GM15510 (cell line): Measurements from ENCODE around the gene PHACTR3.

ENCODE experiments used
- POLR2A ChIP-seq: IDR thresholded peaks from 3 replicates; pipeline ENCODE4 v1.6.1; 2011; ENCODE audit warnings: borderline replicate concordance; ENCODE audit not compliant: insufficient read length; ENCODE audit errors: extremely low read depth

PHACTR3 gene

DNA sequence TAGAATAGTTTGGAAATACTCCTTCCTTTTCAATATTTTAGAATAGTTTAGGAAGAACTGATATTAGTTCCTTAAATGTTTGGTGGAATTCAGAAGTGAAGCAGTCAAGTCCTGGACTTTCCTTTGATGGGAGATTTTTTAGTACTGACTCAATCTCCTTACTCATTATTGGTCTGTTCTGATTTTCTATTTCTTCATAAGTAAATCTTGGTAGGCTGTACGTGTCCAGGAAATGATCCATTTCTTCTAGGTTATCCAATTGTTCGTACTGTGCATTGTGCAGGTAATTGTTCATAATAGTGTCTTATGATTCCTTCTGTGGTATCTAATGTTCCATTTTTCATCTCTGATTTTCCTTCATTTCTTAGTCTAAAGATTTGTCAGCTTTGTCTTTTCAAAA lies 190.2 kb downstream of the PHACTR3 start:
- TF ChIP-seq POLR2A, result no peak

DNA sequence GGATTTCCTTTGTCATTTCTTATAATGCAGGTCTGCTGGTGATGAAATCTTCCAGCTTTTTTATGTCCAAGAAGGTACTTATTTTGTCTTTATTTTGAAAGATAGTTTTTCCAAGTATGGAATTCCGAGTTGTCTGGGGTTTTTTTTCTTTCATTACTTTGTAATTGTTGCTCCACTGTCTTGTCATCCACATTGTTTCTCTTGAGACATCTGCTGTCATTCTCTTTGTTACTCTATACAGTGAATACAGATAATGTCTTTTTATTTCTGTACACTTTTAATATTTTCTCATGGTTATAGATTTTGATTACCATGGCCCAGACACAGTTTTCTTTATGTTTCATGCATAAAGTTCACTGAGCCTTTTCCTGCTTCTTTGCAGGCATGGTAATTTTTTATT lies 196.0 kb downstream of the PHACTR3 start:
- no peak for TF ChIP-seq POLR2A

DNA sequence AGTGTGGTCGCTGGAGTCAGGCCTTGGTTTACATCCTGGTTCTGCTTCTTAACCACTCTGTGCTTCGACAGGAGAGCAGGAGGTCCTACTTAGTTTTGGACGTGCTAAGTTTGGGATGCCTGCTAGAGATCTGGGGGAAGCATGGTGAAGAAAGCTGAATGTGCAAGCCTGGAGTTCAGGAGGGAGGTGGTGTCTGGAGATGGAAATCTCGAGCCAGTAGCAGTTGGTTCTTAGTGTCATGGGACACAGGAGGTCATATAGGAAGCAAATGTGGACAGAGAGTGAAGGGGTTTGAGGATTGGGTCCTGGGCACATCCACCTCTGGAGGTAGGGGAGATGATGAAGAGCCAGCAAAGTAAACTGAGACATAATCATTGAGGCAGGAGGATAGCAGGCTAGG lies 197.7 kb downstream of the PHACTR3 start:
- TF ChIP-seq POLR2A, result no peak

DNA sequence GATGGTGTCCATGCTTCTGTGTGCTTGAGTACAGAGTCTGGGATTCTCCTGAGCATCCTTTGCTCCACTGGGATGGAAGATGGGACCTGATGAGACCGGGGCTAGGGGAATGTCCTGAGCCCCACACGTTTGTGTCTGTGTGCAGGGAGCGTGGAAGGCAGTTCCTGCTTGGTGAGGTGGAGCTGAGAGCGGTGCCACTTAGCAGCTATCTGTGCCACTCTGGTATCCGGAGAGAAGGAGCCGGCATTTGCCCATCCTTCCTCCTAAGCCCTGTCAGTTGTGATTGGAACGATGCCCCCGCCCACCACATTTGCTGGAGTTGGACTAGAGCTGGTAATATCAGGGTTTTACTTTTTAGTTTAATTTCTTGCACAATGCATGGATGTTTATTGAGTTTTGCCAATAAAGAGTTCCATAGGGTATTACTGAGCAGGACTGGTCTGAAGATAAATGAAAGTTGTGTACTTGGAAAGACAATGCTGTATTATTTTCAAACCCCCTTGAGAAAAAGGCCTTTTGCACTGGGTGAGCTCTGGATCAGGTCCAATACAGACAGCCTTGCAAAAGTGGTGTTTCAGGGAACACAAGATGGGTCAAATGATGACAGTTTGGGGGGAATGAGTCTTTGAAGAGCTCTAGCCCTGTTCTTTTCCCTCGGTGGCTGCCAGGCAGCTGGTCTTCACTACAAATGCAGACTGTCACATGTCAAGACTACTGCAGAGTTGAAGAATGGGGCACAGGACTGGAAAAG lies 198.3 kb downstream of the PHACTR3 start:
- TF ChIP-seq POLR2A, result no peak

DNA sequence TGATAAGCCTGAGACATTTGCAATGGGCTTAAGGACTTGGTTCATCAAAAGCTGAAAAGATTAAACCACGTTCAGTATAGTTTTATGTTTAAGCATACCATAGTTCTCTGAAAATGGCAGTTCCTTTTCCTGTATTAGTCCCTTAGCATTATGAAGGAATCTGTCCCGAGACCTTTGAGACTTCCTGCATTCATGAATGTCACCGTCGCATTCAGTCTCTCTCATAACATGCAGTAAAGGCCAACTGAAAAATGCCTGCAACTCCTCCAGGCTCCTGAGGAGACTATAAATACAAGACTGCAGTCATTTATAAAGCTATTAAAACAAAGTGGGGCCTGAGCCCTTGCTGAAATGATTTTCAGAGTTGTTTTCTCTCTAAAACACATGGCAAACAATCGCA lies 200.0 kb downstream of the PHACTR3 start:
- no peak for TF ChIP-seq POLR2A

DNA sequence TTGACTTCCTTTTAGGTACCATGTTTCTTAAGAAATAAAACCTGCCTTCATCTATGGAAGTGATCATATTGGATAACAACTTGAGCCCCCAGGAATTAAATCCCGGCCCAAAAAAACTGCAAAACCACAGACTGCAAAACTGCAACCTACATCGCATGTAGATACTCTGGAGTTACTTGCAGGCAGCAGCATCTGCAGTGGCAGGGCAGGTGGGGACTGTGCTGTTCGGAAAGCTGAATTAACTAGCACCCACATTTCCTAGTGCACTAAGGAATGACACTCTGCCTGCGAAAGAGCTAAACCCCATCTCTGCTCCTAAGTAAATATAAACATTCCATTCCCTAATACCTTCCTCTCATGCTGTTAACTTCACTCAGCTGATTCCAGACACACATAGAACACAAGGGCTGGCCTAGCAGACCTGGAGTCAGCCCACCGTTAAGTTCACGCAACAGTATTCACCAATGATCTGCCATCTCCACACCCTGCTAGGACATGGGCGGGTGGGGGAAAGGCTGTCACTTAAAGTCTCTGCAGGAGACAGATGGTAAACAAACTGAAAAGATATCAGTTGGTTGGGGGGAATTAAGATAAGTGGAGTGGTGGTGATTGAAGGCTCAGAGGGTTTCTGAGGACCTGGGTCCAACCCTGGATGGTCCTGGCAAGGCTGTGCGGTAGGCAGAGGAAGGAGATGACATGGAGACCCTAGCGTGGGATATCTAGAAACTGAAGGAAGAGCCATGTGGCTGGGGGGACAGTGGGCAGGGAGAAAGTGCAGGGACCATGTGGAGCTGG lies 200.7 kb downstream of the PHACTR3 start:
- TF ChIP-seq POLR2A, result no peak

DNA sequence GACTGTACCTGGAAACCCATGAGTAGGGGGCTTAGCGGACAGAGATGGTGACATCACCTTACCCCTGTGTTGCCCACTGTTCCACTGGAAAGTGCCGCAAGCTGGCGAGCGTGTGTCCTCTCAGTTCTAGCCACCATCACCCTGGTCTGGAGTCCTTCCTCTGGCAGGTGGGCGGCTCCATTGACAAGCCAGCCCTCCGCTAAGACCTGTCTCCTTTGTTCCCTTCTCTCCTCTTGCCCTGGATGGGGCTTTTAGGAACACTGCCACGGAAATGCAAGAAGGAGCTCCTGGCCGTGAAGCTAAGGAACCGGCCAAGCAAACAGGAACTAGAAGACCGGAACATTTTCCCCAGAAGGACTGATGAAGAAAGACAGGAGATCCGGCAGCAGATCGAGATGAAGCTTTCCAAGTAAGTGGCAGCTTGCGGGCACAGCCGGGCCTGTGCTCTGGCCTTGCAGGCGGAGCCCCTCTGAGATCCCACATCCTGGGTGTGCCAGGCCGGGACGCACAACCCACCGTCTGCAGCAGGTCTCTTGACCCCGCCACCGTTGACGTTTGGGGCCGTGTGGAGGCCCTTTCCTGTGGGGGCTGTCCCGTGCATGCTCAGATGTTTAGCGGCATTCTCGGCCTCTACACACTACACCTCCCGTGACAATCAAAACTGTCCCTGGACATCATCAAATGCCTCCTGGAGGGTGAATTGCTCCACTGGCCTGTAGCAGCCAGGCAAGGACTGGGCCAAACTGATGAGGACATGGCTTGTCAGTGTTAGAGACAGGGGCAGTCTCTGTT lies 201.6 kb downstream of the PHACTR3 start:
- no peak for TF ChIP-seq POLR2A

DNA sequence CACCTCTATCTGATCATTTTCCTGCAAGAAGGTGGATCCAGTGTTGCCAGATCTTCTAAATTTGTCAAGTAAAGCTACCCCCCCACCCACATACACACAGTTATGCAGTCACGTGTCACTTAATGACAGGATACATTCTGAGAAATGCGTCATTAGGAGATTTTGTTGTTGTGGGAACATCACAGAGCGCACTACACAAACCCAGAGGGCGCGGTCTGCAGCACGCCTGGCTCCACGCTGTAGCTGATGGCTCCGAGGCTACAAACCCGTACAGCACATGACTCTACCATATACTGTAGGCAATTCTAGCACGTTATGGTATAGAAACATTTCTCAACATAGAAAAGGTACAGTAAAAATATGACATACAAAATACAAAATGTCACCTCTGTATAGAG lies 202.2 kb downstream of the PHACTR3 start:
- TF ChIP-seq POLR2A, result no peak

DNA sequence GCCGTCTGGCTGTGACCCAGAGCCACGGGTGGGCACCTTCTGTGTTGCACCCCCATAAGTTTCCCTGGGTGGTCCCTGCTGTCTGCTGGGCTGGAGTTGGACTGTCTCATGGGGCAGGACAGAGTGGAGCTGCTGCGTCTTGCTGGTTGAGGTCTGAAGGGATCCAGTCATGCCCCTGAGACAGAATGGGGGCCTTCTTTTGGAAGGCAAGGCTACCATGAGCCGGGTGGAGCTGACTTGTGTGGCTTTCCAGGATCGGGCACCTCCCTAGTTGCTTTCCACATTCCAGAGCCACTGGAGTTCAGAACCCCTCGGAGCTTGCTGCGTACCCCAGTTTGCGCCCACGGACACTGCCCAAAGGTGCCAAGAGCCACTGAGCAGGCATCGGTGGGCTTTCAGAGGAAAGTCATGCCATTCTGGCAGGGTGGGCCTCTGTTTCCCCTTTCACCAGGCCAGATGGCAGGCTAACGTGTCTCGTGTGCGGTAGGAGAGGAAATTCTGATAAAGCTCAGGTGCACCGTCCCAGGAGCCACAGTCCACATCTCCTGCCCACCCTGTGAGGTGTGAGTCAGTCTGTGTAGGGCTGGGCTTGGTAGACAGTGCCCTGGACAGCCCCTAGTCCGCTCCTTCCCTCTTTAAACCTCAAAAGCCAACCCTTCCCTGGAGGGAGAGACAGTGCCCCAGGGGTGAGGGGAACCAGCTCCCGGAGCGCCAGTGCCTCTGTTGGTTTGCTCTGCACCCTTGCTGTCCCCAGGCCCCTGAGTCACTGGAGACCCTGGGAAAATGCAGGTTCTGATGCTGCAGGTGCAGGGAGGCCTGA lies 203.8 kb downstream of the PHACTR3 start:
- no peak for TF ChIP-seq POLR2A

DNA sequence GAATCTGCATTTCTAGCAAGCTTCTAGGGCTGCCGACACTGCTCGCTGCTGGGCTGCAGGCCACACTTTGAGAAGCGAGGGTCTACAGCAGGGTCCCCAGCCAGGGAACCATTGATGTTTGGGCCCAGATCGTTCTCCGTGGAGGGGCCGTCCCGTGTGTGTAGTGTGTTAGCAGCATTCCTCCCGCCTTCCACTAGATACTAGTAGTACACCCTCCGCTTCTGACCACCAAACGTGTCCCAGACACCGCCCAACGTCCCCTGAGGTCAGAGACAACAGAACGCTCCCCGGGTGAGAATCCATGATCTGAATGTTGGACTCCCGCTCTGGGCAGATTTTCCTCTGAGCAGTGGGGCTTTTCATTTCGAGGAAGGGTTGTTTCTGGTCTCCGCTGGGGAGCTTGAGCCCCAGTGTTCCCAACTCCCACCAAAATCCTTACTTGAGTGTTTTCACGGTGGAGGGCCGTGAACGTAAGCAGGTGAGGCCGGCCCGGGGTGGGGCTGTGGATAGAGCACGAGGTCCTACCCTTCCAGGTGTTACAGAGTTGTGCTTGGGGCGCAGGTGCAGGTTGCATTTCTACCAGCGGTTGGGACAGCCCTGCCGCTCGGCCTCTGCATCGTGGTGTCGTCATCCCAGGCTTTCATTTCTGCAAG lies 204.5 kb downstream of the PHACTR3 start:
- no peak for TF ChIP-seq POLR2A

DNA sequence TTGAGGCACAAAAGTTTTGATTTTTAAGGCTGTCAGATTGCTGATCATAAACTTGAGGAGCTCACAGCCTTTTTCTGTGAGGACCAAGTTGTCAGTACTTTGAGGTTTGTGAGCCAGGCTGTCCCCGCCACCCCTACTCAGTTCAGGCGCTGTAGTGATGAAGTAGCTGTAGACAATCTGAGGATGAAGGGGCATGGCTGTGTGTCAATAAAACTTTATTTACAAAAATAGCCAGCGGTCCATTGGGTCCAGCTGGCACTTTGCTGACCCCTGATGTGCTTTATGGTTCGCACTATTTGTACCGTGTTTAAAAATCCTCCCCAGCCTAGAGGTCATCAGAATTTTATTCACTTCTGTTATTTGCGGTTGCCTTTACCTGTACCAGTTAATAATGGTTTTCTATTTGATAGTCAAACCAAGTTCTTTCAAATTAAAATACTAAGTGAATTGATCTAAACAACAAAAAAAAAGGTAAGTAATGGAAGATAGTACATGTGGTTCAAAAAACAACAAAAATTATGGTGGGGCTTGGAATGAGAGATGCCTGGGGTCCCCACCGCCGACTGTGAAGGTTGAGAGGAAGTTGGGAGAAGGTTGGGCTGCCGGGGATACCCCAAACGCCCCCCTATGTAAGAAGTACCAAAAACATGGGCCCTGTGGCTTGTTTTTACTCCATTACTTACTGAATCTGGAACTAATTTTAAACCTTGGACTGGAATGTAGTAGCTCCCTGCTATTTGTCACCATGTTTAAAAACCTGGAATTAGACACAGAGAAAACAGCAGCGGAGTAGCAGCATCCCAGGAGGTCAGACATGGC lies 205.5 kb downstream of the PHACTR3 start:
- no peak for TF ChIP-seq POLR2A

DNA sequence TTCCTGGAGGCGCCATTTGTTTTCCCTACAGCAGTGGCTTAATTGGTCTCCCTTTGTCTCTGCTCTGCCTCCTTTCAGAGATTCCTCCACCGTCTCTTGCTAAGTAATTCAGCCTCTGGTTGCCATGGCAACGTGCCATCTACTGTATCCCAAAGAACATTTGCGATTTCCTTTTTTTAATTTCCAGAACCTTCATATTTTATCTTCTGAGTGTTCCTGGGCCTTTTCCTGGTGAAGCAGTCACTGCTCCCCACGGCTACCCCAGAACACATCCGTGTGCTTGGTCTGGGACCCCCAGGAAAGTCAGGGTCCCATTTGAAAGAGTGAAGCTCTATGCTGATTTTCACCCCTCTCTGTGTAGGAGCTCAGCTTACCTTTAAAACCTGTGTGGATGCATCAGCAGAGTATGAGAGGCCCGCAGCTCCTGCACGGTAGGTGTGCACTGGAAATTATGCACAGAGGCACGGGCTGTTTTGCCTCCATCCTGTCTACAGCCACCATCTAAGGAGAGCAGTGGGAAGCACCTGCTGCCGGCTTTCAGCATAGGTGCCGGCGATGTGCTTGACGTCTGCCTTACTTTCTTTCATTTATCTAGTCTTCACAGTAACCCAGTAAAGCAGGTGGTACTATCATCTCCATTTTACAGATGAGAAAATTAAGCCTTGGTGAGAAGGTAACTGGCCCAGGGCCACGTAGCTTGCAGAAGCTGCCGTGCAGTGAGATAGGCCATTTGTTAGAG lies 206.3 kb downstream of the PHACTR3 start:
- no peak for TF ChIP-seq POLR2A

DNA sequence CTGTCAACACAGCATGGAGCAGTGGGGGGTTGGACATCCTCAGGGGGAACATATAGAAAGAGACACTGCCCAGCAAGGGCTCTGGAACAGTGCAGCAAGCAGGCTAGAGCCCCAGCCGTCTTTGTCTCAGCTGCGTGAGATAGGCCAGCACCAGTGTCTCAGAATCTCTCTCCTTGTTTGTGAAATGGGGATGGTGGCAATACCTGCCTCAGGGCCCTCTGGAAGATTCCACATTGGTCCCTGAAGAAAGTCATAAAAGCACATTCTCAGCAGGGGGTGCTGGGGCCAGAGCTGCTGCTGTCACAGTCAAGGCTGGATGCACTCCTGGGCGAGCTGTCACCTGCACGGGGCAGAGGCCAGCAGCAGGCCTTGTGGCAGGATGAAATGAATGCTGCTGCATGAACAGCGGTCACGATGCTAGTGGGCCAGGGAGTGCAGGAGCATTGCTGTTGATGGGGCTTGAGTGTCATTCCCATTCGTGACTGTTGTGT lies 207.4 kb downstream of the PHACTR3 start:
- TF ChIP-seq POLR2A, result no peak
